Bronchial epithelial cell (primary cell): ENCODE results near the gene PIEZO2. TPM values are rescaled to one million over a fixed set of nuclear protein-coding genes. Genes with fewer than 3 reads are reported as not detected.

Experiments
- DNase-seq: peaks from one replicate; pipeline ENCODE4 v3.0.0-alpha.2; 2010; ENCODE audit warnings: low read depth
- FAIRE-seq: peaks from 2 replicates; lab custom pipeline; 2011; peaks lifted over from hg19 to GRCh38; lab: Jason Lieb, UNC
- H3K27me3 ChIP-seq: 2 replicates; pipeline ENCODE4 v1.5.1; 2011; ENCODE audit warnings: low read length; ENCODE audit not compliant: control insufficient read depth, insufficient read depth
- H3K36me3 ChIP-seq: 2 replicates; pipeline ENCODE4 v1.5.1; 2011; ENCODE audit warnings: low read length; ENCODE audit not compliant: control insufficient read depth, insufficient read depth
- H3K4me3 ChIP-seq: 2 replicates; pipeline ENCODE4 v1.5.1; 2011; ENCODE audit warnings: mild to moderate bottlenecking, low read depth, low read length, control low read depth
- CTCF ChIP-seq: IDR thresholded peaks from 2 replicates; pipeline ENCODE4 v1.5.1; 2011; ENCODE audit warnings: mild to moderate bottlenecking, moderate library complexity, low read length, control low read depth, inconsistent platforms; ENCODE audit not compliant: insufficient read depth, severe bottlenecking
- total RNA-seq: library from RNA; depleted of rRNA; stranded (reverse); fragments of >200 nt; gene quantifications from 2 replicates; pipeline ENCODE4 v1.2.1, GENCODE V29; 2014

The PIEZO2 gene
- total RNA-seq, 1 donor from 2014 or later: 1.3 TPM

GRCh38 chr18:10745971-10746370 lies 403.4 kb downstream of the PIEZO2 start:
- Histone ChIP-seq H3K36me3 (no peaks in the 10 kb centered on the region), H3K4me3 (no peak overlapping the region), H3K27me3 (no peaks in the 10 kb centered on the region)
- TF ChIP-seq CTCF: no peak
- DNase-seq: no peak
- FAIRE-seq: no peak

GRCh38 chr18:10745219-10745618 lies 404.1 kb downstream of the PIEZO2 start:
- DNase-seq: no peak
- no peak for FAIRE-seq
- Histone ChIP-seq H3K27me3 (no peaks in the 10 kb centered on the region), H3K36me3 (no peaks in the 10 kb centered on the region), H3K4me3 (no peak overlapping the region)
- TF ChIP-seq CTCF: no peak

- no peak for TF ChIP-seq CTCF
- no peak overlapping the region for H3K4me3 ChIP-seq
- no peaks in the 10 kb centered on the region for H3K27me3 ChIP-seq
- FAIRE-seq (no peak), DNase-seq (no peak)
- H3K36me3 ChIP-seq: no peaks in the 10 kb centered on the region
Observed at GRCh38 chr18:10743766-10744165, 405.6 kb downstream of the PIEZO2 start.

- no peak for TF ChIP-seq CTCF
- DNase-seq (peak; percentile 20), FAIRE-seq (no peak)
- no peaks in the 10 kb centered on the region for H3K36me3 ChIP-seq
- H3K4me3 ChIP-seq: no peak overlapping the region
- H3K27me3 ChIP-seq: no peaks in the 10 kb centered on the region
Observed at GRCh38 chr18:10739152-10739551, 410.2 kb downstream of the PIEZO2 start.

GRCh38 chr18:10736984-10737383 lies 412.4 kb downstream of the PIEZO2 start:
- H3K27me3 ChIP-seq: no peaks in the 10 kb centered on the region
- FAIRE-seq (no peak), DNase-seq (no peak)
- no peak overlapping the region for H3K4me3 ChIP-seq
- no peak for TF ChIP-seq CTCF
- no peaks in the 10 kb centered on the region for H3K36me3 ChIP-seq

GRCh38 chr18:10732990-10733389 lies 416.4 kb downstream of the PIEZO2 start:
- no peak overlapping the region for H3K4me3 ChIP-seq
- no peaks in the 10 kb centered on the region for H3K36me3 ChIP-seq
- no peak for FAIRE-seq
- TF ChIP-seq CTCF: no peak
- no peak for DNase-seq
- H3K27me3 ChIP-seq: no peaks in the 10 kb centered on the region
